ENCODE results near the gene AP1S3.

AP1S3 gene

DNA sequence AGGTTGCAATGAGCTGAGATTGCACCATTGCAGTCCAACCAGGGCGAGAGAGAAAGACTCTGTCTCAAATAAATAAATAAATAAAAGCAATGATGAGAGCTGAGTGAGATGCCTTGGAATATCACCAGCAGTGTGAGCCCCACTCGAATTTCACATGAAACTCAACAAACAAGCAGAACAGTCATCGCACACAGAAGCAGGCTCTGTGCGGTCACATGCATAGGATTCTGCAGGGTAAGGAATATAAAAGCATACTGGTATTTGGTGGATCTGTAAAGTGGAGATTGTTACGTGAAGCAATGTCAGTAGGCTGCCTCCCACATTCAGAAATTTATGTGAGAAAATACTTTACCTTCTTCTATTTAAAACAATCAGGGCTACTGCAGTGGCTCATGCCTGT is 18.0 kb upstream of the AP1S3 start:
- TF ChIP-seq, protein P1, sequence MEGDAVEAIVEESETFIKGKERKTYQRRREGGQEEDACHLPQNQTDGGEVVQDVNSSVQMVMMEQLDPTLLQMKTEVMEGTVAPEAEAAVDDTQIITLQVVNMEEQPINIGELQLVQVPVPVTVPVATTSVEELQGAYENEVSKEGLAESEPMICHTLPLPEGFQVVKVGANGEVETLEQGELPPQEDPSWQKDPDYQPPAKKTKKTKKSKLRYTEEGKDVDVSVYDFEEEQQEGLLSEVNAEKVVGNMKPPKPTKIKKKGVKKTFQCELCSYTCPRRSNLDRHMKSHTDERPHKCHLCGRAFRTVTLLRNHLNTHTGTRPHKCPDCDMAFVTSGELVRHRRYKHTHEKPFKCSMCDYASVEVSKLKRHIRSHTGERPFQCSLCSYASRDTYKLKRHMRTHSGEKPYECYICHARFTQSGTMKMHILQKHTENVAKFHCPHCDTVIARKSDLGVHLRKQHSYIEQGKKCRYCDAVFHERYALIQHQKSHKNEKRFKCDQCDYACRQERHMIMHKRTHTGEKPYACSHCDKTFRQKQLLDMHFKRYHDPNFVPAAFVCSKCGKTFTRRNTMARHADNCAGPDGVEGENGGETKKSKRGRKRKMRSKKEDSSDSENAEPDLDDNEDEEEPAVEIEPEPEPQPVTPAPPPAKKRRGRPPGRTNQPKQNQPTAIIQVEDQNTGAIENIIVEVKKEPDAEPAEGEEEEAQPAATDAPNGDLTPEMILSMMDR (IDR thresholded peaks at IDR 0.05; ENCODE audit: control extremely low read depth, extremely low read depth, low read depth, missing control alignments): no peak
- ChIA-PET CTCF (no interaction called here), POLR2A (no interaction called here)
- no peak for DNase-seq (ENCODE audit: extremely low spot score)

DNA sequence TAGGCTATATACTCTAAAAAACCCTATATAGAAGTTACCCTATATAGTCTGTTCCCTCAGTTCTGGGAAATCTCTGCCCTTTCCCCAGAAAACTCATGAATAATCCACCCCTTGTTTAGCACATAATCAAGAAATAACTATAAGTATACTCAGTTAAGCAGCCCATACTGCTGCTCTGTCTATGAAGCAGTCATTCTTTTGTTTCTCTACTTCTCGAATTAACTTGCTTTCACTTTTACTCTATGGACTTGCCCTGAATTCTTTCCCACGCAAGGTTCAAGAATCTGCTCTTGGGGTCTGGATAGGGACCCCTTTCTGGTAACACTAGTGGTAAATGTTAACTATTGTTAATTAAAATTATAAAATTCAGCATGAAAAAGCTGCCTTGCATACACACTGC is 17.4 kb upstream of the AP1S3 start:
- POLR2A ChIA-PET: no interaction called here
- TF ChIP-seq, protein P1 (IDR thresholded peaks at IDR 0.05; ENCODE audit: control extremely low read depth, extremely low read depth, low read depth, missing control alignments): no peak
- CTCF ChIA-PET: interaction anchor here (1.7 kb wide), 1 partner anchor 74 kb away, joined by 6 read pairs; no protein-coding TSS in a partner anchor
- no peak for DNase-seq (ENCODE audit: extremely low spot score)

DNA sequence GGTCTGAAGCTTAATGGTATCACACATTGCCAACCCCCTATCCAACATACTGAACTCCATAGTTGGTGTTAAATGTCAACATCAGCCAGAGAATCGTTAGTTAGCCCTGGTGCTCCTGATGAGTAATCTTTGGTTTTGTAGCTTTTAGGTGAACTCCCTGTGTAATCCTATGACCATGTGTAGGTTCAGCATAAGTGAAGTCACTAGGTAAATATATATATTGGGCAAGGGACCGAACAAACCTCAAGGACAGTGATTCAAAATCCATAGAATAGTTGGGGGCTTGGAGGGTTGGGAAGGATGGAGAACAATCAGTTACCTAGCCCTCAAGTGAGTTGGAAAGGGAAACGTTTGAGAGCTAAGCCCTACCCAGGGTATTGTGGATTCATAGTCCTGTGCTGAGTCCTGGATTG is 16.0 kb upstream of the AP1S3 start:
- TF ChIP-seq, protein P1 (IDR thresholded peaks at IDR 0.05; ENCODE audit: control extremely low read depth, extremely low read depth, low read depth, missing control alignments): no peak
- CTCF ChIA-PET: interaction anchor here (0.7 to 2.6 kb wide), 7 partner anchors 12 to 73 kb away, joined by 3 to 11 read pairs (median 4); no protein-coding TSS in a partner anchor
- no peak for DNase-seq (ENCODE audit: extremely low spot score)
- POLR2A ChIA-PET: interaction anchor here (0.7 kb wide), 1 partner anchor 25 kb away, joined by 3 read pairs; no protein-coding TSS in a partner anchor

DNA sequence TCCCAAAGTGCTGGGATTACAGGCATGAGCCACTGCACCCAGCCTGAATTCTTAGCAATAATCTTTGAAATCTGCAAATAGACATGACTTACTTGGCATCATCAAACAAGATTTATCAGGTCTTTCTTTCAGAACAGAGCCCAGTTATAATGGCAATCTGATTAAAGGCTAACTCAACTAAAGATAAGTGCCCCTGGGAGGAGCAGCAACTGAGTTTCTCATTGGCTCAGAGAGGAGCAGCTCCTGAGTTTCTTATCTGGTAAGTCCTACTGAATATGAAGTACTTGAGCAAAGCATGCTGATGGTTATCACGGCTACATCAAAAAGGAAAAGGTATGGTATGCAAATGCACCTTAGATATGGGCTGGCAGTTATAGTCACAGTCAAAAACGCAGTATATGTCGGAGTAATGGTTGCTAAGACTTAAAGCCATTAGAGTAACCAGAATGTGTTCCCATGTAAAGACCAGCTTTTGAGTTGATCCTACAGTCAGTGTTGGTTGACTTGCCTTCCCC is 15.0 kb upstream of the AP1S3 start:
- POLR2A ChIA-PET: no interaction called here

DNA sequence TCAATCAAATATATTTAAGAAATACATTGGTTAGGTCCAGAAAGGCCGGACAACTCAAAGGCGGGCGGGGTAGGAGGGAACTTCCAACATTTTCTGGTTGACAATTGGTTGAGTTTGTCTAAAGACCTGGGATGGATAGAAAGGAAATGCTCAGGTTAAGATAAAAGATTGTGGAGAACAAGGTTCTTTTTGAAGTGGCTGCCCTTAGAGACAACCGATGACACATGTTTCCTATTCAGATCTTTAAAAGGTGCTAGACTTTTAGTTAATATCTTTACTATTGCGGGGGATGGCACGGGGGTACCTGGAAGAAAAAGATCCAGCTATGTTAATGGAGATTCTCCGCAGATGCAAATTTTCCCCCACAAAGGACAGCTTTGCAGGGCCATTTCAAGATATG is 10.0 kb upstream of the AP1S3 start:
- ChIA-PET CTCF (interaction anchor here (0.7 to 2.4 kb wide), 2 partner anchors 9 to 16 kb away, joined by 3 to 9 read pairs; partner anchors contain the start of gene AP1S3), POLR2A (no interaction called here)
- no peak for DNase-seq (ENCODE audit: extremely low spot score)
- TF ChIP-seq, protein P1 (IDR thresholded peaks at IDR 0.05; ENCODE audit: control extremely low read depth, extremely low read depth, low read depth, missing control alignments): no peak

More for the DNA sequence above, 15.0 kb upstream of the AP1S3 start:
- TF ChIP-seq, protein P1 (IDR thresholded peaks at IDR 0.05; ENCODE audit: control extremely low read depth, extremely low read depth, low read depth, missing control alignments): no peak
- no peak for DNase-seq (ENCODE audit: extremely low spot score)
- CTCF ChIA-PET: interaction anchor here (1.2 to 2.6 kb wide), 3 partner anchors 10 to 17 kb away, joined by 3 to 11 read pairs (median 8); no protein-coding TSS in a partner anchor

DNA sequence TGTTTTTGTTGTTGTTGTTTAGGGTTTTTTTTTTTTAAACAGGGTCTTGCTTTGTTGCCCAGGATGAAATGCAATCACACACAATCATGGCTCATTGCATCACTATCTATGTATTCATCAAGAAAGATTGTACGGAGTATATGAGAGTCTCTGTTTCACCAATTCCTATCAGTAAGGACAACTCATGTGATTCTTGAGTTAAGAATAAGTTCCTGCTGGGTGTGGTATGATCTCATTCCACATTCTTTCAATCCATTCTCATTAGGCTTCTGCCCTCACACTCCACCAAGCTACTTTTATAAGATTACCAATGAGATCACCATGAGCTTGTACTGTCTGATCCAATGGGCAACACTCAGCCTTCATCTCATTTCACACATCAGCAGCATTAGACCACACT is 9.1 kb upstream of the AP1S3 start:
- ChIA-PET POLR2A (no interaction called here), CTCF (interaction anchor here (2.4 kb wide), 1 partner anchor 8 kb away, joined by 9 read pairs; the partner anchor contains the start of gene AP1S3)
- no peak for DNase-seq (ENCODE audit: extremely low spot score)
- TF ChIP-seq, protein P1 (IDR thresholded peaks at IDR 0.05; ENCODE audit: control extremely low read depth, extremely low read depth, low read depth, missing control alignments): no peak
